Vagina (tissue), 2 donors: ENCODE data around the gene C19orf67.

Experiments
- POLR2A ChIP-seq, 2 donors: fragments of 450-650 bp; IDR thresholded peaks; one replicate each; pipeline ENCODE4 v1.6.1; 2017; ENCODE audit warnings: antibody characterized with exemption in 2 of 2, mild to moderate bottlenecking in 2 of 2, moderate library complexity in 2 of 2
- POLR2AphosphoS5 ChIP-seq, 2 donors: sonication (generic); formaldehyde crosslinking; IDR thresholded peaks; one replicate each; pipeline ENCODE4 v1.9.0; 2017; ENCODE audit warnings: antibody characterized with exemption in 2 of 2, mild to moderate bottlenecking in 2 of 2, low read depth in 1 of 2; ENCODE audit not compliant: insufficient read depth in 1 of 2
- TF ChIP-seq, protein P1 (sequence below), 3 experiments: fragments of 450-650 bp in 2 of 3; fragments of 200-600 bp in 1 of 3; sonication (generic) in 1 of 3; IDR thresholded peaks; one replicate each; pipeline ENCODE4 v1.5.1; 2017 to 2019; ENCODE audit warnings: antibody characterized with exemption in 3 of 3, mild to moderate bottlenecking in 2 of 3, moderate library complexity in 2 of 3

DNA sequence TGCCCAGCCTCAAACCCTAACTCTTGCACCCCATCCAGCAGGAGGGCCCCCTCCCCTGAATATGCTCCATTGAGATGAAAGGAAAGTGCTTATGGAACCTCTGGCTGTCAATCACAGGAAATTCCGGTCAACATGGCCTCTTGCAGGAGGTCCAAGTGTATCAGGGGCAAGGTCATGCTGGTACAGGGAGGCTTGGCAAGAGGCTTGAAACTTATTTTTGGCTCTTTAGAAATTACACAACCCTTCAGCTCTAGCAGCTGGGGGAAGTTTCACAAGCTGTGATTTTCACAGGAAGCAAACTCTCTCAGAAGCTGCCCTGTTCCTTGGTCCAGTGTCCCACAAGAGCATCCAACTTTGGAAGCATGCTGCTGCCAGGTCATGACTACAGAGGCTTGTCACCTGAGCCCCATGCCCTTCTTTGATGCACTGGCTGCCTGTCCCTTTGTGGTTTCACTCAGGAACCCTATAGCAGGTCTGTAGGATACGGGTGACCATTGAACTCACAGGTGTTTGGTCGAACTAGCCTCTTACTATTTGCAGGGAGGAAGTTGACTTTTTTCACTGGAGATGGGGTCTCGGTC lies 42.4 kb upstream of the C19orf67 start:
- TF ChIP-seq, protein P1, sequence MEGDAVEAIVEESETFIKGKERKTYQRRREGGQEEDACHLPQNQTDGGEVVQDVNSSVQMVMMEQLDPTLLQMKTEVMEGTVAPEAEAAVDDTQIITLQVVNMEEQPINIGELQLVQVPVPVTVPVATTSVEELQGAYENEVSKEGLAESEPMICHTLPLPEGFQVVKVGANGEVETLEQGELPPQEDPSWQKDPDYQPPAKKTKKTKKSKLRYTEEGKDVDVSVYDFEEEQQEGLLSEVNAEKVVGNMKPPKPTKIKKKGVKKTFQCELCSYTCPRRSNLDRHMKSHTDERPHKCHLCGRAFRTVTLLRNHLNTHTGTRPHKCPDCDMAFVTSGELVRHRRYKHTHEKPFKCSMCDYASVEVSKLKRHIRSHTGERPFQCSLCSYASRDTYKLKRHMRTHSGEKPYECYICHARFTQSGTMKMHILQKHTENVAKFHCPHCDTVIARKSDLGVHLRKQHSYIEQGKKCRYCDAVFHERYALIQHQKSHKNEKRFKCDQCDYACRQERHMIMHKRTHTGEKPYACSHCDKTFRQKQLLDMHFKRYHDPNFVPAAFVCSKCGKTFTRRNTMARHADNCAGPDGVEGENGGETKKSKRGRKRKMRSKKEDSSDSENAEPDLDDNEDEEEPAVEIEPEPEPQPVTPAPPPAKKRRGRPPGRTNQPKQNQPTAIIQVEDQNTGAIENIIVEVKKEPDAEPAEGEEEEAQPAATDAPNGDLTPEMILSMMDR (IDR thresholded peaks at IDR 0.05): no peak
- TF ChIP-seq POLR2A (IDR thresholded peaks at IDR 0.05) (no peak), POLR2AphosphoS5 (IDR thresholded peaks at IDR 0.05; ENCODE audit: insufficient read depth in 1 of 2, low read depth in 1 of 2) (no peak)
